Stomach (tissue), 4 donors: ENCODE data around the gene CD247.

ENCODE experiments used
- CTCF ChIP-seq, 7 experiments: fragments of 450-650 bp in 4 of 7; fragments of 200-600 bp in 3 of 7; sonication (generic) in 3 of 7; IDR thresholded peaks; one replicate each; pipeline ENCODE4 v1.5.1; 2016 to 2019; ENCODE audit warnings: antibody characterized with exemption in 7 of 7, control low read depth in 2 of 7, mild to moderate bottlenecking in 1 of 7
- EP300 ChIP-seq: sonication (generic); formaldehyde crosslinking; IDR thresholded peaks from one replicate; pipeline ENCODE4 v1.6.1; 2017; ENCODE audit warnings: antibody characterized with exemption
- POLR2A ChIP-seq, 4 donors: fragments of 450-650 bp; IDR thresholded peaks; one replicate each; pipeline ENCODE4 v1.6.1; 2016; ENCODE audit warnings: antibody characterized with exemption in 4 of 4, control low read depth in 2 of 4, mild to moderate bottlenecking in 1 of 4, moderate library complexity in 1 of 4
- POLR2AphosphoS5 ChIP-seq, 3 donors: sonication (generic); formaldehyde crosslinking; IDR thresholded peaks; one replicate each; pipeline ENCODE4 v1.6.1; 2016; ENCODE audit warnings: antibody characterized with exemption in 3 of 3

DNA sequence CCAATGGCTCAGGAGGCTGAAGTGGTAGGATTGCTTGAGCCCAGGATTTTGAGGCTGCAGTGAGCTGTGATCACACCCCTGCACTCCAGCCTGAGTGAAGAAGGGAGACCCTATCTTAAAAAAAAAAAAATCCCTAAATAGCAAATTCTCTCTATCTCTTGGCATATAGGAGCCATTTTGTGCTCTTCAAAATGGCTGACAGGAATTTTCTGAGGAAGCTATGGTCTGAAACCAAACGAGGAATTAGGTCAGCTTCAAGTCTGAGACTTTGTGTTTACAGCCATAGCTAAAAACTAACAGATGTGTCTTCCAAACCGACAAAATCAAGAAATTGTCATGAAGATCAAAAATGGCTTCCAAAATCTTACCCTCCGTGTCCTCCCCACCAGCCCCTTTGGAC is 10.6 kb downstream of the CD247 start:
- TF ChIP-seq POLR2A (IDR thresholded peaks at IDR 0.05): no peak
- no peak for TF ChIP-seq CTCF (IDR thresholded peaks at IDR 0.05)
- no peak for TF ChIP-seq EP300
- no peak for TF ChIP-seq POLR2AphosphoS5 (IDR thresholded peaks at IDR 0.05)
